DOHH2 (cell line): ENCODE results near the gene PI4K2A.

Source experiments
- EZH2phosphoT487 ChIP-seq: fragments of 200-600 bp; sonication (generic); IDR thresholded peaks from 2 replicates; pipeline ENCODE4 v1.6.1; 2017; ENCODE audit warnings: borderline replicate concordance, mild to moderate bottlenecking, antibody characterized with exemption, low read length, moderate library complexity, mixed read lengths
- TF ChIP-seq, protein P1 (sequence below): fragments of 200-600 bp; sonication (generic); IDR thresholded peaks from one replicate; pipeline ENCODE4 v1.5.1; 2014; ENCODE audit warnings: antibody characterized with exemption, mild to moderate bottlenecking, low read depth, low read length; ENCODE audit not compliant: poor library complexity, severe bottlenecking

GRCh38 chr10:97708167-97708566 lies 67.7 kb downstream of the PI4K2A start:
- TF ChIP-seq, protein P1, sequence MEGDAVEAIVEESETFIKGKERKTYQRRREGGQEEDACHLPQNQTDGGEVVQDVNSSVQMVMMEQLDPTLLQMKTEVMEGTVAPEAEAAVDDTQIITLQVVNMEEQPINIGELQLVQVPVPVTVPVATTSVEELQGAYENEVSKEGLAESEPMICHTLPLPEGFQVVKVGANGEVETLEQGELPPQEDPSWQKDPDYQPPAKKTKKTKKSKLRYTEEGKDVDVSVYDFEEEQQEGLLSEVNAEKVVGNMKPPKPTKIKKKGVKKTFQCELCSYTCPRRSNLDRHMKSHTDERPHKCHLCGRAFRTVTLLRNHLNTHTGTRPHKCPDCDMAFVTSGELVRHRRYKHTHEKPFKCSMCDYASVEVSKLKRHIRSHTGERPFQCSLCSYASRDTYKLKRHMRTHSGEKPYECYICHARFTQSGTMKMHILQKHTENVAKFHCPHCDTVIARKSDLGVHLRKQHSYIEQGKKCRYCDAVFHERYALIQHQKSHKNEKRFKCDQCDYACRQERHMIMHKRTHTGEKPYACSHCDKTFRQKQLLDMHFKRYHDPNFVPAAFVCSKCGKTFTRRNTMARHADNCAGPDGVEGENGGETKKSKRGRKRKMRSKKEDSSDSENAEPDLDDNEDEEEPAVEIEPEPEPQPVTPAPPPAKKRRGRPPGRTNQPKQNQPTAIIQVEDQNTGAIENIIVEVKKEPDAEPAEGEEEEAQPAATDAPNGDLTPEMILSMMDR = no peak
- TF ChIP-seq EZH2phosphoT487 = no peak
